Suprapubic skin (tissue), 4 donors: ENCODE measurements around the gene CASR.

Source experiments
- CTCF ChIP-seq, 2 donors: fragments of 200-600 bp in 1 of 2; fragments of 450-650 bp in 1 of 2; sonication (generic) in 1 of 2; IDR thresholded peaks; one replicate each; pipeline ENCODE4 v1.5.1; 2016 to 2019; ENCODE audit warnings: antibody characterized with exemption in 2 of 2, mild to moderate bottlenecking in 1 of 2, moderate library complexity in 1 of 2
- POLR2A ChIP-seq, 2 donors: fragments of 450-650 bp; IDR thresholded peaks; one replicate each; pipeline ENCODE4 v1.6.1; 2017; ENCODE audit warnings: antibody characterized with exemption in 2 of 2, mild to moderate bottlenecking in 2 of 2, moderate library complexity in 2 of 2
- POLR2AphosphoS5 ChIP-seq, 3 donors: sonication (generic); formaldehyde crosslinking; IDR thresholded peaks; one replicate each; pipeline ENCODE4 v1.6.1; 2017; ENCODE audit warnings: antibody characterized with exemption in 3 of 3

- no peak for TF ChIP-seq CTCF (IDR thresholded peaks at IDR 0.05)
- TF ChIP-seq POLR2A (IDR thresholded peaks at IDR 0.05): no peak
- TF ChIP-seq POLR2AphosphoS5 (IDR thresholded peaks at IDR 0.05): no peak
Measured at GRCh38 chr3:122322095-122323075, 138.9 kb downstream of the CASR start.
